ENCODE results near the gene TLCD2. TPM values are rescaled to one million over a fixed set of nuclear protein-coding genes. Genes with fewer than 3 reads are reported as not detected.
"Not testable (repeated sequence)": the region's sequence is repeated elsewhere in the genome, so short reads cannot be mapped to it uniquely, and the experiment has no call there.

Gene TLCD2
- total RNA-seq, 2 donors from 2014 or later, result 0.84 to 1.8 TPM

- Histone ChIP-seq H3K4me3 (ENCODE audit: low read length) (no peak overlapping the region), H3K27me3 (ENCODE audit: control insufficient read depth, insufficient read depth, low read length, poor library complexity, severe bottlenecking) (no peaks in the 10 kb centered on the region), H3K9ac (ENCODE audit: extremely low read depth, low read length, poor library complexity, severe bottlenecking) (no peak overlapping the region), H3K9me3 (ENCODE audit: control insufficient read depth, low read length) (no peaks in the 10 kb centered on the region), H3K27ac (ENCODE audit: low read depth, low read length) (no peak overlapping the region), H3K4me1 (ENCODE audit: control insufficient read depth, insufficient read depth, low read length) (no peaks in the 10 kb centered on the region), H3K36me3 (ENCODE audit: control insufficient read depth, insufficient read depth, low read length) (no peaks in the 10 kb centered on the region)
- WGBS, 2 experiments (ENCODE audit: insufficient coverage in 1 of 2, insufficient read length in 1 of 2), result 83 to 88% methylated on average over 7 of the region's 7 CpGs
- H3K9me3 Mint-ChIP-seq, result no peaks in the 10 kb centered on the region
- H3K27ac Mint-ChIP-seq, result no peak overlapping the region
- peaks cover 9% of the 10 kb centered on the region for H3K27me3 Mint-ChIP-seq (ENCODE audit: insufficient read depth)
- DNase-seq, result no peak
- no peak overlapping the region for H3K4me3 Mint-ChIP-seq
- no peak for TF ChIP-seq CTCF (conservative IDR thresholded peaks at IDR 0.05)
- no peaks in the 10 kb centered on the region for H3K36me3 Mint-ChIP-seq (ENCODE audit: low read depth)
- H3K4me1 Mint-ChIP-seq, result no peaks in the 10 kb centered on the region
Observed at GRCh38 chr17:1705004-1705403, 5.2 kb downstream of the TLCD2 start.

- H3K9me3 Mint-ChIP-seq, result no peaks in the 10 kb centered on the region
- Histone ChIP-seq H3K27ac (ENCODE audit: low read depth, low read length) (no peak overlapping the region), H3K4me1 (ENCODE audit: control insufficient read depth, insufficient read depth, low read length) (no peaks in the 10 kb centered on the region), H3K36me3 (ENCODE audit: control insufficient read depth, insufficient read depth, low read length) (no peaks in the 10 kb centered on the region), H3K9me3 (ENCODE audit: control insufficient read depth, low read length) (no peaks in the 10 kb centered on the region), H3K4me3 (ENCODE audit: low read length) (no peak overlapping the region), H3K27me3 (ENCODE audit: control insufficient read depth, insufficient read depth, low read length, poor library complexity, severe bottlenecking) (no peaks in the 10 kb centered on the region), H3K9ac (ENCODE audit: extremely low read depth, low read length, poor library complexity, severe bottlenecking) (no peak overlapping the region)
- DNase-seq, result no peak
- WGBS, 2 experiments (ENCODE audit: insufficient coverage in 1 of 2, insufficient read length in 1 of 2), result 76 to 77% methylated on average over 3 of the region's 4 CpGs
- no peak overlapping the region for H3K4me3 Mint-ChIP-seq
- no peak for TF ChIP-seq CTCF (conservative IDR thresholded peaks at IDR 0.05)
- H3K27ac Mint-ChIP-seq, result no peak overlapping the region
- H3K4me1 Mint-ChIP-seq, result no peaks in the 10 kb centered on the region
- H3K36me3 Mint-ChIP-seq (ENCODE audit: low read depth), result no peaks in the 10 kb centered on the region
- H3K27me3 Mint-ChIP-seq (ENCODE audit: insufficient read depth), result peaks cover 7% of the 10 kb centered on the region
Observed at GRCh38 chr17:1703063-1703462, 7.1 kb downstream of the TLCD2 start.

- H3K4me3 ChIP-seq (ENCODE audit: low read length); H3K4me1 Mint-ChIP-seq; H3K27me3 Mint-ChIP-seq (ENCODE audit: insufficient read depth); H3K36me3 ChIP-seq (ENCODE audit: control insufficient read depth, insufficient read depth, low read length); H3K27ac ChIP-seq (ENCODE audit: low read depth, low read length); H3K36me3 Mint-ChIP-seq (ENCODE audit: low read depth); H3K27me3 ChIP-seq (ENCODE audit: control insufficient read depth, insufficient read depth, low read length, poor library complexity, severe bottlenecking); H3K9me3 ChIP-seq (ENCODE audit: control insufficient read depth, low read length); H3K27ac Mint-ChIP-seq; H3K4me3 Mint-ChIP-seq; H3K9ac ChIP-seq (ENCODE audit: extremely low read depth, low read length, poor library complexity, severe bottlenecking); H3K4me1 ChIP-seq (ENCODE audit: control insufficient read depth, insufficient read depth, low read length); DNase-seq; H3K9me3 Mint-ChIP-seq: not testable (repeated sequence)
- 67 to 90% methylated on average over 4 to 5 of the region's 5 CpGs for WGBS, 2 experiments (ENCODE audit: insufficient coverage in 1 of 2, insufficient read length in 1 of 2)
Observed at GRCh38 chr17:1699891-1700290, 10.3 kb downstream of the TLCD2 start.

- no peak for TF ChIP-seq CTCF (conservative IDR thresholded peaks at IDR 0.05)
- peaks cover 6% of the 10 kb centered on the region for H3K27me3 Mint-ChIP-seq (ENCODE audit: insufficient read depth)
- no peak overlapping the region for H3K27ac Mint-ChIP-seq
- no peak overlapping the region for H3K27ac ChIP-seq (ENCODE audit: low read depth, low read length)
- H3K27me3 ChIP-seq (ENCODE audit: control insufficient read depth, insufficient read depth, low read length, poor library complexity, severe bottlenecking), result no peaks in the 10 kb centered on the region
- DNase-seq, result no peak
- no peak overlapping the region for H3K9ac ChIP-seq (ENCODE audit: extremely low read depth, low read length, poor library complexity, severe bottlenecking)
- no peaks in the 10 kb centered on the region for H3K4me1 ChIP-seq (ENCODE audit: control insufficient read depth, insufficient read depth, low read length)
- peaks cover 1% of the 10 kb centered on the region for H3K4me1 Mint-ChIP-seq
- no peaks in the 10 kb centered on the region for H3K36me3 ChIP-seq (ENCODE audit: control insufficient read depth, insufficient read depth, low read length)
- no peak overlapping the region for H3K4me3 ChIP-seq (ENCODE audit: low read length)
- H3K9me3 Mint-ChIP-seq, result peaks cover 9% of the 10 kb centered on the region
- 65 to 82% methylated on average over 4 to 5 of the region's 5 CpGs for WGBS, 2 experiments (ENCODE audit: insufficient coverage in 1 of 2, insufficient read length in 1 of 2)
- no peaks in the 10 kb centered on the region for H3K9me3 ChIP-seq (ENCODE audit: control insufficient read depth, low read length)
- H3K36me3 Mint-ChIP-seq (ENCODE audit: low read depth), result no peaks in the 10 kb centered on the region
- H3K4me3 Mint-ChIP-seq, result no peak overlapping the region
Observed at GRCh38 chr17:1697681-1698080, 12.5 kb downstream of the TLCD2 start.

Data from endodermal cell (in vitro differentiated cells).